ENCODE measurements around the gene ABCD4.
A peak's percentile ranks its signal among the peaks of the same experiment; 100 is the strongest.
"Not testable (repeated sequence)": the region's sequence is repeated elsewhere in the genome, so short reads cannot be mapped to it uniquely, and the experiment has no call there.

ABCD4 gene

DNA sequence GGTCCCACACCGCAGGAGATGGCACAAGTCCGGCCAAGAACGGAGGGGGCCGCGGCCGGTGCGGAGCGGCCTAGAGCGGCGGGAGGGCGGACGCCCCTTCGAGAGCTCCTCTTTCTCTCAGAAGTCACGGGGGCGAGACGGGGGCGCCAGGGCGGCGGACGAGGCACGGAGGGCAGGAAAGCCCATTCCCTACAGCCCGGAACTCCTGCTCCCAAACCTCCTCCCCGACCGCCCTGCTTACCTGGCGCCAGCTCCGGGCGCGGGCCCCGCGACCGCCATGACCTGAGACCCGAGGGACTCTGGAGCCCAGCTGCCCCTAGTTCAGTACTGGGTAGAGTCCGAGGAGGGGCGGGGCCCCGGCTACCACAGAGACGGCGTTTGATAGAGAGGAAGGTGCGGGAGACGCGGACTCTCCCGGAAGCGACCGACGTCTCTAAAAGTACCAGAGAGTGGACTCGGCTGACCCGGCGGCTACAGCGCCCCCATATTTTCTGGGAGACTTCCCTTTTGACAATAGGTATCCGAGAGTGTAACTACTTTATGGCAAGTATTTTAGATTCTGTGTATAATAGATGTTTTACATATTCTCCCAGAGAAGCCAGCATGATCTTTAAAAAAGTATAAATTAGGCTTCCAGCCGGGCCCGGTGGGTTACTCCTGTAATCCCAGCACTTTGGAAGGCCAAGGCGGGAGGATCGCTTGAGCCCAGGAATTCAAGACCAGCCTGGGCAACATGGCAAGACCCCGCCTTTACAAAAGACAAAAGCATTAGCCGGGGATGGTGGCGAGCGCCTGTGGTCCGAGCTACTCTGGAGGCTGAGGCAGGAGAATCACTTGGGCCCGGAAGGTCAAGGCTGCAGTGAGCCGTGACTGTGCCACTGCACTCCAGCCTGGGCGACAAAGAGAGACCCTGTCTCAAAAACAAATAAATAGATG lies at the start of gene ABCD4:
ABCD4 (minus strand) TSS at position 301 of the 936 bp plus-strand sequence; CDS start at position 279, 22 bp downstream.
- DNase-seq = peak; percentile 94

DNA sequence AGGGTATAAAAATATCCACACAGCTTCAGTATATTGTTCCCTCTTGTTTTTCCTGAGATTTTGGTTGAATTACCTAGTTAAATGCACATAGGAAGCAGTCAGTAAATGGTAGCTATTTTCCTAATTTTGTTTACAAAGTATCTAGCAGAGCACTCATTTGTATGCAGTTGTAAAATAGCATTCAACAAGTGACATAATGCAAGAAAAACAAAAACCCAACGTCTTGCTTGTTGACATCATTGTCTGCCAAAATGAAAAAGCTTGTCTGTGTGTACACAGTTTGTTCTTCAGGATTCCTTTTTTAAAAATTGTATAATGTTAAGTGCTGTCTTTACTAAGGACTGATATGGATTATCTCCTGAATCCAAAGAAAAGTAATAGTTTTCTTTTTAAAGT lies 48.2 kb upstream of the ABCD4 start:
- DNase-seq = no peak

DNA sequence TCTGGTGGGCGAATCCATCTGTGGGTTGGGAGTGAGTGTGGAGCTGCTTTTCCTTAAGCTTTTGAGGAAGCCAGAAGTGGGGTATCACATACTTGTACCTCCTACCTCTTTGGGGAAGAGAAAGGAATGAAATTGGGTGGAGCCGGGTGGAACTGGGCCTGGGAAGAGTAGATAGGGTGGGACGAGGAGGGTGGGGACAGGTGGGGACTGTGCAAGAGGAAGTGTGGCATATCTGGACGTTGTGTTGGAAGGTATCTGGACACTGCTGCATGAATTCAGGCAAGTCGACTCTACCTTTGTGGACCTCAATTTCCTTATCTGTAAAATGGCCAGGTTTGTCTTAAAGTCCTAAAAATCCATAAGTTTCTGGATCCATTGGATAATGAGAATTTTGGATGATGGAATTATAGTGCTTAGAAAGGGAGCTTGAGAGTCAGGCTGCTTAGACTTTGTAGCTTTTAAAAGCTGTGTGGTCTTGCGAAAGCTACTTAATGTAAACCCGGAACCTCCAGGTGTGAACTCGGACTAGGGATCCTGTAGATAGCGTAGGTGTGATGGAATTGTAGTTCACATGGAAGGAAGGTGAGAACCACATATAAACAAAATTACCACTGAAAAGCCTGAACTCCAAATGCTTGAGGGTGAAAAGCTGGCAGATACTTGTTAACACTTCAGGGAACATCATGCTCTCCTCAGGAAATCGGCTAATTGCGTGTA lies 47.6 kb upstream of the ABCD4 start:
- DNase-seq = no peak

DNA sequence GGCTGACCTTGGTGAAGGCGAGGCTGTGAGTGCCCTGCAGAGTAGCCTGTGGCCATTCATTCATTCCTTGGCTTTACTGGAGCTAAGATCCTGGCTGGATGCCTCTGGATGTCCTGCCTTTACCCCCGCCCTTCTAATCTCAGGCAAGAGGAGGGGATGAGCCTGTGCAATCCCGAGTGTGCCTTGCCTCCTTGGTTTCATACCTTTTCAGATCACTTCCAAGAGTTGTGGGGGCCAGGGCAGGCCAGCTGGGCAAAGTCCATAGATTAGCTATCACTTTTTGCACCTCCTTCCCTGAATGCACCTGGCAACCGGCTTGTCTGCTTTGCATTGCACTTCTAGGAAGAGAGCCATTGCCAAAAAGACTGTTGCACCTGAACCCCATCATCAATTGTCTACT lies 47.0 kb upstream of the ABCD4 start:
- no peak for DNase-seq

DNA sequence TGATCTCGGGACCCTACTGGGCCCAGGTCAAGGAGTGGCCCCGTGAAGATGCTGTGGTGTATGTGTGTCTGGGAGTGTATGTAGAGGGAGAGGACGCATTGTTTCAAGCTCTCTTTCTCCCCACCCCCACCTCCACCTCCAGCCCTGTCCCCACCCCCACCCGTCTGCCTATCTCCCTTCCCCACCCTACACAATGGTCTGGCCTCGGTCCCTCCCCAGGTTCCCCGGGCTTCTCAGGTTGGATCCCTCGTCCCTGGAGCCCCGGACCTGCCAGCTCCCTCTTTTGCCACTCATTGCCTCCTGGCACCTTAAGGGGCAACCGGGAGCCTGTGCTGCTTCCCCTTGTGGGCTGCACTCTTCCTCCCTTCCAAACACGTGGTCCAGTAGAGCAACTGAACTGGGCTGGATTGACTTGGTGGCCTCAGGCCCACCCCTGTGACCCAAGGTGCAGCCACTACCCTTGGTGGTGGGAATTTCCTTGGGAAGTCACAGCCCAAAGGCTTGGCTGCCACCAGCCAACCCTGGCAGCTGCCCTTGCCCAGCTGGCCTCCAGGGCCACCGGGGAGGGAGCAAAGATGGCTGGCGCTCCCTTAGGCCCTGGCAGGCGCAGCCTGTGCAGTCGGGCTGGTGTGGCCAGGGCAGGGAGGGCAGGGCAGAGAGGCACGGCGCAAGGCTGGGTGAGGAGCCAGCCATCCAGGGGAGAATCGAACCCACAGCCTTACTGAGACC lies 46.2 kb upstream of the ABCD4 start:
- no peak for DNase-seq

GRCh38 chr14:74348241-74348734 lies 45.6 kb upstream of the ABCD4 start, which contains the start of gene VRTN:
Gene VRTN, plus strand, starts transcription at chr14:74348471. Its CDS starts 8,313 bp downstream, at chr14:74356784.
- DNase-seq = no peak

GRCh38 chr14:74347795-74348100 lies 45.0 kb upstream of the ABCD4 start:
- no peak for DNase-seq

DNA sequence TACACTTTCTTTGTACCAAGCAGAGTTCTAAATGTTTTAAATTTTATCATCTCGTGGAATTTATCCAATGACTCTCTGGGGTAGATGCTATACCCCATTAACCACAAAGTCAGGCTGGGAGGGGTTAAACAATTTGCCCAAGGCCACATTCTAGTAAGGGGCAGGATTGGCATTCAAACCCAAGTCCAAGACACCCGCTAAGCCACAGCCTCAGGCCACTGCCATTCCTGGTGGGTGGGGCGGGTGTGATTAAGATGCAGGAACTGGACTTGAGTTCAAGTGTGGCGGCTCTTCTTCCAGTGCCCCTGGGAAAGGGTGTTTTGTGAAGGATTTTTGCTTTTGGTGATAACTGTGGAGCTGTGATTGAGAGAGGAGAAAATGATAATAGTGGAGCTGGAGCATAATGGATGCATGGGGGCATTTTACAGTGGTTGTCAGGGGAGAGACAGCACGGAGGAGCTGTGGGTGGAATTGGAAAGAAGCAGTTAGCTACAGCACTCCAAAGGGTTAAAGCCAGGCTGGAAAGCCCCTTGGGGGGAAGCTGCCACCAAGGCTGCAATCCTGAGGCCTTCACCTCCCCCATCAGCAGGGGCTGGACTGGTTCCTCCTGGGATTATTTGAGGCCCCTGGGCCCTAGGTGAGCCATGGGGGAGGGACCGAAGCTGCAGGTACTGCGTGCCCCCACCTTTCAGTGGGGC lies 44.5 kb upstream of the ABCD4 start:
- DNase-seq = no peak

- no peak for DNase-seq
Measured at GRCh38 chr14:74346341-74346740, 43.6 kb upstream of the ABCD4 start.

DNA sequence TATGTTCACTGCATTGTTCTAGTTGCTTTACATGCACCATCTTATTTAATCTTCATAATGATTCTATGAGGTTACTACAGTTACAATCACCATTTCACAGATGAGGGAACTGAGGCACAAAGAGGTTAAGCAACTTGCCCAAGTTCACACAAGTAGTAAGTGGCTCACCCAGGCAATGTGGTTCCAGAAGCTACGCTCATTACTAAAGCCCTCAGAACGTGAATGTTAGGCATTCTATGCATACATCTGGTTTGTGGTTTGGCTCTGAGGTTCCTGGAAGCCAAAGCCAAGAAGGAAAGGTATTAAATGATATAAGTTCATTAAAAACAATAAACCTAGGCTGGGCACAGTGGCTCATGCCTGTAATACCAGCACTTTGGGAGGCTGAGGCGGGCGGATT lies 31.2 kb upstream of the ABCD4 start:
- DNase-seq = no peak

DNA sequence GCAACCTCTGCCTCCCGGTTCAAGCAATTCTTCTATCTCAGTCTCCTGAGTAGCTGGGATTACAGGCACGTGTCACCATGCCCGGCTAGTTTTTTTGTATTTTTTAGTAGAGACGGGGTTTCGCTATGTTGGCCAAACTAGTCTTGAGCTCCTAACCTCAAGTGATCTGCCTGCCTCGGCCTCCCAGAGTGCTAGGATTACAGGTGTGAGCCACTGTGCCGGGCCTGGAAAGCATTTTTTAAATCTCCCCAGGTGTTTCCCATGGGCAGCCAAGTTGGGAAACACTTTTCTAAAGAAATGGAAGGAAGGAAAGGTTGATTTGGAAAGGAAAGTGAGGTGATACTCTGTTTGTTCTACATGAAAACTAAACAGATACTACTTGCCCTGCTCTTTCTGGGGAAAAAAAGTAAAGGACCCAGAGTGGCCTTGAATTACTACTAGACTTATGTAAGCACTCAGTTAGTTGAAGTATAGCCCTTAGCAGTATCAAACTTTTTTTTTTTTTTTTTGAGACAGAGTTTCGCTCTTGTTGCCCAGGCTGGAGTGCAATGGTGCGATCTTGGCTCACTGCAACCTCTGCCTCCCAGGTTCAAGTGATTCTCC lies 27.3 kb upstream of the ABCD4 start:
- not testable (repeated sequence) for DNase-seq

DNA sequence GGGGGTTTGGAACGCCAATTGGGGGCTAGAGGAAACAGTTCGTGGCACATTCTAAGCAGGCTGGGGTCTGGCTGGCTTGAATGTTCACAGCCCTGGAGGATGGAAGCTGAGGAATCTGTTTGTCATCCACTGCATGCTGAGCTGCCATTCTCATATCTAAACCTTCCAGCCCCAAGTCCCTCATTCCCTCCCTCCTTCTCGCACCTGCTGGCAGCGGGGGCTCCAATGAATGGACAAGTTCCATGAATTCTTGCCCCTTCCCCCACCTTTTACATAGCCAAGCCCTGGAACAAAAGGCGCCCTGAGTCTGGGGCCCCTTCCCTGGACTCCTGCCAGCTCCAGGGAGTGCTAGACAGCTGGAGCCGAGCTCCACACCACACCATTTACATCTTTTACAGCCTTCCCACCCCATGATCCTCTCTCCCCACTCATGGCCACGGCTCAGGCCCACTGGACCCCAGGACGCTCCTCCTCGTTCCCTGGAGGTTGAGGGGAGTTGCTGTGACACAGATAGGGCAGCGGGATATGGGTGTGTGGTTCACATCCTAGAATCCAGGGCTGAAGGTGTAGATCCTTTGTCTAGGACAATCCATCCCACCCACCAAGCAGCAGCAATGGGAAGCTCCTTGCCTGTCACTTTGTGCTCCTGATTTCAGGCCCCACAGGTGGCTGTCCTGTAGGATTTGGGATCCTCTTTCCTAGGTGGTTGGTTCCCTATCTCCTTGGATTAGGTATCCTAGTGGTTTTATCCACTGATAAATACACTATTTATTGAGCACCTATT lies 23.8 kb upstream of the ABCD4 start:
- DNase-seq = no peak

GRCh38 chr14:74325446-74325845 lies 22.7 kb upstream of the ABCD4 start:
- DNase-seq = no peak

DNA sequence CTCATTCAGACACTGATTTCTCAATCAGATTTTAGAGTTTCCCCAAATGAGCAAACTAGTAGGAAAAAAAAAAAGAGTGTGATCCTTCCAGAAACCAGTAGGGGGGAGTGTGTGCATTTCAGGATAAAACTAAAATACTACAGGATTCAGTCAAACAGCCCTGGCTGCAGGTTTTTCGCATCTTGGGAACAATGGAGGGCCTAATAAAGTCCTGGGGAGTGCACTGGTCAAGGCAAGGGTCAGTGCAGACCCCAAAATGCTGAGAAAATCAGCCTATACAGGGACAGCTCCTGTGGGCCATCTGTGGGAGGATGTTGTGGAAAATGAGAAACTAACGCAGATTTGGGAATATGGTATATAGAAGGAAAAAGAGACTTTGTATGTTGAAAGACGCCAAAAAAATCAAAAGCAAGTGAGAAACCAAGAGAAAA lies 22.2 kb upstream of the ABCD4 start:
- DNase-seq = peak; percentile 45

DNA sequence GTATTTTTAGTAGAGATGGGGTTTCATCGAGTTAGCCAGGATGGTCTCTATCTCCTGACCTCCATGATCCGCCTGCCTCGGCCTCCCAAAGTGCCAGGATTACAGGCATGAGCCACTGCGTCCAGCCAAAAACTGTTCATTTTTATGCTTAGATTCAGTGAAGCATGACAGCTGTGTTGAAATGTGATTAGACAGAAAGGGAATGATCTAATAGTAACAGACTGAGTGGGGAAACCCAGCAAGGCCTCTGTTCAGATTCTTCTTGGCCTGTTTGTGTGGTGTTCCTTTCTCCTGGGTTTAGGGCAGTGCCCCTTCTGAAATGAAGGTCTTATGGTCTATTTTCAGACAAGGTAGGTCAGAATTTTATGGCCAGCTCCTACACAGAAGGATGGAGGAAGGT lies 11.8 kb upstream of the ABCD4 start:
- no peak for DNase-seq

GRCh38 chr14:74313601-74314000 lies 10.9 kb upstream of the ABCD4 start:
- DNase-seq = no peak

GRCh38 chr14:74312161-74312560 lies 9.4 kb upstream of the ABCD4 start:
- DNase-seq = no peak

DNA sequence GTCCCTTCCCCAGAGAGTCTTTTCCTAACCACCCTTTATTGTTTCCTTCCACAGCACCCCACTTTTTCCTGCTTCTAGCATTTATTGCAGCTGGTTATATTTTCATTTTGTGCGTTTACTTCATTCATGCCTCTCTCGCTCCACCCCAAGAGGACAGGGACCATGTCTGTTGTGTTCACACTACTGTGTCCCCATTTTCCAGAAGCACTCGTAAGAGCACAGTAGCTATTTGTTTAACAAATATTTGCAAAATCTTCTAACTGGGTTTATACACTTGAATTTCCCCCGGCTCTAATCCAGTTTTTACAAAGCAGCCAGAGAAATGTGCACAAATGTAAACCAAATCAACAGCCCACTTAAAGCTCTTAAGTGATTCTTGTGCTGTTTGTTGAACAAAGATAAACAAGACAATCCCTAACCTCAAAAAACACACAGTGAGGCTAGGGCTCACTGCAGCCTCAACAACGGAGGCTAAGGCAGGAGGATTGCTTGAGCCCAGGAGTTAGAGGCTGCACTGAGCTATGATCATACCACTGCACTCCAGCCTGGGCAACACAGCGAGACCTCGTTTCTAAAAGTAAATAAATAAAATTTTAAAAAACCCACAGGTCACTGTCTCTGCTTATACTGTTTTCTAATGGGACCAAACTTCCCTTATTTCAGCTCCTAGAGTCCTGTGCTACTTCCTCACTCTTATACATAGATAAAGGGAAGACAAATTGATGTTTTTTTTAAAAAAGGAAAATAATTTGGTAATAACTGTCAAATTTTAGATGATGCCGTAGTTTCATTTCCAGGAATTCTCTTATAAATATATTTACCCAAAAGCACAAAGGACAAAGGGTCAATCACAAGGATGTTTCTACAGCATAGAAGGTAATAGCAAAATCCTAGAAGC lies 6.6 kb upstream of the ABCD4 start:
- no peak for DNase-seq

GRCh38 chr14:74308695-74309094 lies 6.0 kb upstream of the ABCD4 start:
- no peak for DNase-seq

GRCh38 chr14:74302152-74302628 lies 544 bp downstream of the ABCD4 start:
- DNase-seq = peak; percentile 77
